Karpas-422 (cell line): ENCODE measurements around the gene DOCK7. TPM values are rescaled to one million over a fixed set of nuclear protein-coding genes. Genes with fewer than 3 reads are reported as not detected.

ENCODE experiments used
- DNase-seq: peaks from one replicate; pipeline ENCODE4 v3.0.0-alpha.2; 2015
- H2AFZ ChIP-seq: fragments of 200-600 bp; sonication (generic); 2 replicates; pipeline ENCODE4 v1.6.1; 2014; ENCODE audit warnings: antibody characterized with exemption, low read length, mixed read lengths
- H3K27ac ChIP-seq: fragments of 200-600 bp; sonication (generic); 2 replicates; pipeline ENCODE4 v1.5.1; 2014; ENCODE audit warnings: mild to moderate bottlenecking, low read length, moderate library complexity
- H3K27me3 ChIP-seq: fragments of 200-600 bp; sonication (generic); 2 replicates; pipeline ENCODE4 v1.6.1; 2014; ENCODE audit warnings: low read length, mixed read lengths
- H3K36me3 ChIP-seq: fragments of 200-600 bp; sonication (generic); 2 replicates; pipeline ENCODE4 v1.6.1; 2014; ENCODE audit warnings: low read length, mixed read lengths; ENCODE audit not compliant: insufficient read depth
- H3K4me1 ChIP-seq: fragments of 200-600 bp; sonication (generic); 2 replicates; pipeline ENCODE4 v1.6.1; 2014; ENCODE audit warnings: mild to moderate bottlenecking, low read length, mixed read lengths
- H3K4me2 ChIP-seq: fragments of 200-600 bp; sonication (generic); 2 replicates; pipeline ENCODE4 v1.6.1; 2014; ENCODE audit warnings: low read length, low read depth, mild to moderate bottlenecking; ENCODE audit not compliant: poor library complexity, severe bottlenecking
- H3K4me3 ChIP-seq: fragments of 200-600 bp; sonication (generic); 2 replicates; pipeline ENCODE4 v1.5.1; 2014; ENCODE audit warnings: mild to moderate bottlenecking, antibody characterized with exemption, low read length, mixed read lengths
- H3K79me2 ChIP-seq: fragments of 200-600 bp; sonication (generic); 2 replicates; pipeline ENCODE4 v1.6.1; 2014; ENCODE audit warnings: mild to moderate bottlenecking, low read length, mixed read lengths
- H3K9ac ChIP-seq: fragments of 200-600 bp; sonication (generic); 2 replicates; pipeline ENCODE4 v1.6.0; 2014; ENCODE audit warnings: low read length
- H3K9me2 ChIP-seq: fragments of 200-600 bp; sonication (generic), shearing (Covaris generic); replicated peaks from 2 replicates; pipeline ENCODE4 v1.6.0; 2014; ENCODE audit warnings: mild to moderate bottlenecking, low read length, moderate library complexity; ENCODE audit not compliant: insufficient read depth
- H3K9me3 ChIP-seq: fragments of 300-700, 200-600 bp; sonication (generic); 2 replicates; pipeline ENCODE4 v1.6.1; 2014; ENCODE audit warnings: low read length, mixed read lengths
- H4K20me1 ChIP-seq: fragments of 200-600 bp; sonication (generic); 2 replicates; pipeline ENCODE4 v1.6.1; 2014; ENCODE audit warnings: mild to moderate bottlenecking, antibody characterized with exemption, low read length, low read depth; ENCODE audit not compliant: insufficient read depth
- total RNA-seq: library from RNA; depleted of rRNA; stranded (reverse); fragments of >200 nt; shearing (Covaris generic); gene quantifications from 2 replicates; pipeline ENCODE4 v1.2.3, GENCODE V29; 2014; ENCODE audit warnings: low replicate concordance

DOCK7 gene
- total RNA-seq, 1 experiment from 2014 or later: 0.11 TPM

DNA sequence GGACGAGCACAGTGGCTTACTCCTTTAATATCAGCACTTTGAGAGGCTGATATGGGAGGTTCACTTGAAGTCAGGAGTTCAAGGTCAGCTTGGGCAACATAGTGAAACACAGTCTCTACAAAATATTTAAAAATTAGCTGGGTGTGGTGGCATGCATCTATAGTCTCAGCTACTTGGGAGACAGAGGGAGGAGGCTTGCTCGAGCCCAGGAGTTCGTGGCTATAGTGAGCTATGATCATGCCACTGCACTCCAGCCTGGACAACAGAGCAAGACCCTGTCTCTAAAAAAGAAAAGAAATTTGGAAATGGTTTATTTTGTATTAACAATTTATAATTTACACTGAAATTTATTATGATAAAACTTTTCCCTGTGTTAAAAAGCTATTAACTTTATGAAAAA is 92.5 kb downstream of the DOCK7 start:
- no peaks in the 10 kb centered on the region for H3K9me3 ChIP-seq
- H3K9me2 ChIP-seq: no peaks in the 10 kb centered on the region
- no peaks in the 10 kb centered on the region for H3K36me3 ChIP-seq
- H3K27ac ChIP-seq: no peak overlapping the region
- no peaks in the 10 kb centered on the region for H3K79me2 ChIP-seq
- no peaks in the 10 kb centered on the region for H3K4me1 ChIP-seq
- no peak for DNase-seq
- no peak overlapping the region for H3K4me3 ChIP-seq
- H3K9ac ChIP-seq: no peak overlapping the region
- no peak overlapping the region for H2AFZ ChIP-seq
- H4K20me1 ChIP-seq: no peaks in the 10 kb centered on the region
- H3K4me2 ChIP-seq: no peak overlapping the region
- H3K27me3 ChIP-seq: no peaks in the 10 kb centered on the region

DNA sequence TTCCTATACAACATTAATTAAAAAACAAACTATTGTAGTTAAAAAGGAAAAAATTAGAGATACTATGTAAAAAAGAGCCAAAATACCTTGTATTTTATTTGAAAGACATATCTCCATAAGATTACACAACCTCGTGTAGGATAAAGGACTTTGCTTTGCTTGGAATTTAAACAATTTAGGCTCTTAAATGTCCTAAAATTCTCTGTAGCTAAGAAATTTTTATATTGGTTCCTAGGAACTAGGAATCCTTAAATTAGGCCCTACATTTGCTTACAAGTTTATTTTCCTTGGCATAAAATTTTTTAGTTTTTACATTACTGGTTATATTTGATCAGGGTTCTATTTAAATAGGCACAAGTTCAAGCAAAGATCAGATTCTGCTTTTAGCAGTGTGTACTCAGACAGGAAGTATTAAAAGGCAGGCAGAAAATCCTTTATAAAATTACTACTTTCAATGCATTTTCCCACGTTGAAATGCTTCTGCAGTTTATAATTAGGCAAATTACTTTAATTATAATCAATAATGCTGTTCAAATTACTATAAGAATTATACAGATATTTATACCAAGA is 94.3 kb downstream of the DOCK7 start:
- Histone ChIP-seq H3K4me3 (no peak overlapping the region), H3K4me1 (no peaks in the 10 kb centered on the region), H3K4me2 (no peak overlapping the region), H3K9me3 (no peaks in the 10 kb centered on the region), H3K27ac (no peak overlapping the region), H3K27me3 (no peaks in the 10 kb centered on the region), H3K9ac (no peak overlapping the region), H3K79me2 (no peaks in the 10 kb centered on the region), H4K20me1 (no peaks in the 10 kb centered on the region), H2AFZ (no peak overlapping the region), H3K36me3 (no peaks in the 10 kb centered on the region), H3K9me2 (no peaks in the 10 kb centered on the region)
- no peak for DNase-seq

- H3K27me3 ChIP-seq: no peaks in the 10 kb centered on the region
- H3K9me3 ChIP-seq: no peaks in the 10 kb centered on the region
- no peak overlapping the region for H2AFZ ChIP-seq
- no peaks in the 10 kb centered on the region for H3K4me1 ChIP-seq
- H3K4me3 ChIP-seq: no peak overlapping the region
- H3K79me2 ChIP-seq: no peaks in the 10 kb centered on the region
- no peak for DNase-seq
- no peak overlapping the region for H3K27ac ChIP-seq
- no peaks in the 10 kb centered on the region for H4K20me1 ChIP-seq
- H3K36me3 ChIP-seq: no peaks in the 10 kb centered on the region
- no peaks in the 10 kb centered on the region for H3K9me2 ChIP-seq
- no peak overlapping the region for H3K4me2 ChIP-seq
- H3K9ac ChIP-seq: no peak overlapping the region
Measured at GRCh38 chr1:62590970-62591368, 97.2 kb downstream of the DOCK7 start.

DNA sequence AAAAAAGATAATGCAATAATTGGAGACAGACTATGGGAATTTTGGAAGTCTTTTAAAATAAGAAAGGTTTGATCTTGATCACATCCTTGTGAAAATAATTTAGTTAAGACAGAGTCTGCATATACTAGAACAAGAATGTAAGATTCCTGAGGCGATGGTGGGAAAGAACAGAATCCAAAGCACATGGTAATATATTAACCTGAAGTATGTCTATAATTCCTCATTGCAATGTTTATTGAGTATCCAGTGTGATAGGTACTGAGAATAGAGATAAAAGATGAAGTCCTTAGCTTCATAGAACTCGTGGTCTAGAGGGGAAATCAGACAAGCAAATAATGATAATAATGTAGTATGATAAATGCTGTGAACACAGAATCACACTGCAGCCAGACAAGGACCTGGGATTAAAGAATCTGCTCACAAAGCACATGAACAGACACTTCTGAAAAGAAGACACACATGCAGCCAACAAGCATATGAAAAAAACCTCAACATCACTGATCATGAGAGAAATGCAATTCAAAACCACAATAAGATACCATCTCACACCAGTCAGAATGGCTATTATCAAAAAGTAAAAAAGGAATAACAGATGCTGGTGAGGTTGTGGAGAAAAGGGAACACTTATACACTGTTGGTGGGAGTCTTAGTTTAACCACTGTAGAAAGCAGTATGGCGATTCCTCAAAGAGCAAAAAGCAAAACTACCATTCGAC is 97.8 kb downstream of the DOCK7 start:
- no peaks in the 10 kb centered on the region for H3K4me1 ChIP-seq
- H3K4me3 ChIP-seq: no peak overlapping the region
- no peaks in the 10 kb centered on the region for H3K36me3 ChIP-seq
- no peaks in the 10 kb centered on the region for H3K9me2 ChIP-seq
- H3K9ac ChIP-seq: no peak overlapping the region
- no peaks in the 10 kb centered on the region for H3K79me2 ChIP-seq
- no peak for DNase-seq
- no peak overlapping the region for H2AFZ ChIP-seq
- no peak overlapping the region for H3K27ac ChIP-seq
- no peaks in the 10 kb centered on the region for H4K20me1 ChIP-seq
- H3K4me2 ChIP-seq: no peak overlapping the region
- no peaks in the 10 kb centered on the region for H3K9me3 ChIP-seq
- H3K27me3 ChIP-seq: no peaks in the 10 kb centered on the region

GRCh38 chr1:62589321-62589720 is 98.9 kb downstream of the DOCK7 start:
- DNase-seq: no peak
- Histone ChIP-seq H3K4me3 (no peak overlapping the region), H3K36me3 (no peaks in the 10 kb centered on the region), H3K9me3 (no peaks in the 10 kb centered on the region), H3K79me2 (no peaks in the 10 kb centered on the region), H3K9ac (no peak overlapping the region), H3K27me3 (no peaks in the 10 kb centered on the region), H3K4me1 (no peaks in the 10 kb centered on the region), H3K4me2 (no peak overlapping the region), H3K9me2 (no peaks in the 10 kb centered on the region), H4K20me1 (no peaks in the 10 kb centered on the region), H3K27ac (no peak overlapping the region), H2AFZ (no peak overlapping the region)

- Histone ChIP-seq H3K27me3 (no peaks in the 10 kb centered on the region), H3K4me2 (no peak overlapping the region), H2AFZ (no peak overlapping the region), H3K9ac (no peak overlapping the region), H4K20me1 (no peaks in the 10 kb centered on the region), H3K36me3 (no peaks in the 10 kb centered on the region), H3K79me2 (no peaks in the 10 kb centered on the region), H3K9me3 (no peaks in the 10 kb centered on the region), H3K9me2 (no peaks in the 10 kb centered on the region), H3K4me3 (no peak overlapping the region), H3K4me1 (no peaks in the 10 kb centered on the region), H3K27ac (no peak overlapping the region)
- no peak for DNase-seq
Measured at GRCh38 chr1:62588000-62588399, 100.2 kb downstream of the DOCK7 start.

DNA sequence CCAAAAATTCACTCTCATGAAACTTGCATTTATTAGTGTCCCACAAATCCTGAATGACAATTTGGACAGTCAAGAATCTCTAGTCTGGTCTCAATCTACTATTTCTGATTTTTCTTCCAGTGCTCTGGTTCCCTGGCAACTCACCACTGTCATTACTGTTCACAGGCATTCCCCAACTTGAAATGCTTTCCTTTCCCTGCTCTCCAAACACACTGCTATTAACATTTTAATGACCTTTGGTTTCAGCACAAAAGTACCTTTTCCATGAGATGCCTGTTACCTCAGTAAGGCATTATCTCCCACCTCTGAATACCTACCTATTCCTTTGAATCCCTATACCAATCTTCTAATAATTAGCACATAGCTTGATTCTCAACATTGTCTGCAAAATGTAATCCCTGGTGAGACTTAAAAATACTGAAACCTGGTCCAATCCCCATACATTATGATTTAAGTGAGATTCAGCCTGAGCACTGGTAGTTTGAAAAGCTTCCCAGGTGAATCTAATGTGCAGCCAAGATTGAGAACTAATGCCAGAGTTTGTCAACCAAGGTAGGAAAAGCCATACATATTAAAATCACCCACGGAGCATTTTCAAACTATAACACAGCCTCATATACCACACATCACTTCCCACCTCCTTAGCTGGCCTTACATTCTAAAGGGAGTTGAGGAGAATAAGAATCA is 102.6 kb downstream of the DOCK7 start:
- H2AFZ ChIP-seq: no peak overlapping the region
- H4K20me1 ChIP-seq: no peaks in the 10 kb centered on the region
- H3K4me1 ChIP-seq: no peaks in the 10 kb centered on the region
- H3K36me3 ChIP-seq: no peaks in the 10 kb centered on the region
- H3K27ac ChIP-seq: no peak overlapping the region
- no peaks in the 10 kb centered on the region for H3K9me3 ChIP-seq
- H3K4me3 ChIP-seq: no peak overlapping the region
- no peaks in the 10 kb centered on the region for H3K27me3 ChIP-seq
- no peaks in the 10 kb centered on the region for H3K9me2 ChIP-seq
- no peak overlapping the region for H3K9ac ChIP-seq
- DNase-seq: no peak
- no peak overlapping the region for H3K4me2 ChIP-seq
- no peaks in the 10 kb centered on the region for H3K79me2 ChIP-seq

GRCh38 chr1:62573675-62574074 is 114.5 kb downstream of the DOCK7 start:
- no peaks in the 10 kb centered on the region for H3K27me3 ChIP-seq
- H2AFZ ChIP-seq: no peak overlapping the region
- no peaks in the 10 kb centered on the region for H4K20me1 ChIP-seq
- no peaks in the 10 kb centered on the region for H3K9me3 ChIP-seq
- H3K9me2 ChIP-seq: no peaks in the 10 kb centered on the region
- H3K4me2 ChIP-seq: no peak overlapping the region
- no peak overlapping the region for H3K4me3 ChIP-seq
- H3K9ac ChIP-seq: no peak overlapping the region
- H3K4me1 ChIP-seq: no peaks in the 10 kb centered on the region
- no peaks in the 10 kb centered on the region for H3K79me2 ChIP-seq
- H3K27ac ChIP-seq: no peak overlapping the region
- H3K36me3 ChIP-seq: no peaks in the 10 kb centered on the region
- DNase-seq: no peak
